Measurements from ENCODE around the gene DCAF12. TPM values are rescaled to one million over a fixed set of nuclear protein-coding genes. Genes with fewer than 3 reads are reported as not detected.

The DCAF12 gene
- total and polyA plus RNA-seq, 2 of the 13 experiments (the other 11 are each of a cell fraction or from before 2014, with no cell fraction given) = 26.8 to 37.4 TPM

DNA sequence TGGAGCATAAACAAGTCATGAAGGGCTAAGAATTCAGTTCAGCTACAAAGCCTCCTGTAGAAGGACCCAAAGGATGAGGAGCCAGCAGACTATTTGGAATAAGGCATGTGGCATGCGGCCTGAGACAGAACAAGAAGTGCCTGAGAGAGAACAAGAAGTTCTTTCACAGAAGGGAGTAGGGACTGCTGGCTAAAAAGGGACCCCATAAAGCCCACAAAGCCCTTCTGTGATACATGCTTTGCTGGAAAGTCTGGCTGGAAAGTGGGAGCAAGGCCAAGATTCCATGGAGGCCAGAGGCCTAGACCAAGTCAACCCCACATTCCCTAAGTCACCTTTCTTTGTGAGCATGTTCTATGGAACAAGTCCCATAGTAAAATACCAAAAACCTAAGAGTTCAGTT, 41.9 kb downstream of the DCAF12 start:
- in situ Hi-C loops (cut with HindIII; ENCODE audit: extremely low pct_ligation_motif_present, low pct_unique_long_range_greater_than_20kb) (no loop called here), intact Hi-C loops (cut with micrococcal nuclease; ENCODE audit: unreplicated experiment) (no loop called here)
- Histone ChIP-seq H3K4me1 (ENCODE audit: insufficient read depth, low read length) (no peaks in the 10 kb centered on the region), H2AFZ (ENCODE audit: low read length) (no peak overlapping the region), H3K9me3 (ENCODE audit: low read length) (no peaks in the 10 kb centered on the region), H3K9ac (ENCODE audit: insufficient read depth, low read depth, low read length) (no peak overlapping the region), H3K27me3 (ENCODE audit: control insufficient read depth in 1 of 2, insufficient read depth in 2 of 2, low read length in 2 of 2) (no peaks in the 10 kb centered on the region), H3K4me2 (ENCODE audit: low read depth, low read length) (no peak overlapping the region), H3K79me2 (ENCODE audit: insufficient read depth, low read length) (no peaks in the 10 kb centered on the region), H3K4me3 (replicated peaks in 1 of 3; ENCODE audit: insufficient read depth in 1 of 3, low read depth in 2 of 3, low read length in 3 of 3) (no peak overlapping the region), H3K27ac (ENCODE audit: extremely low read length, insufficient read depth, low read length) (no peak overlapping the region), H3K36me3 (replicated peaks in 1 of 2; ENCODE audit: control insufficient read depth in 1 of 2, insufficient read depth in 2 of 2, low read length in 2 of 2) (peaks cover 18 to 33% of the 10 kb centered on the region in 2 experiments; a peak in 4 of 5 replicates), H4K20me1 (ENCODE audit: insufficient read depth, low read length) (no peaks in the 10 kb centered on the region)
- DNase-seq (ENCODE audit: low spot score) (no peak), FAIRE-seq (no peak), ATAC-seq (no peak)
- TF ChIP-seq ATF7-NPFF (CRISPR knock-in tag; IDR thresholded peaks at IDR 0.05; ENCODE audit: low read depth) (no peak), ZC3H13 (CRISPR knock-in tag; IDR thresholded peaks at IDR 0.05) (no peak), NR3C1 (CRISPR knock-in tag; IDR thresholded peaks at IDR 0.05) (no peak), FOXA3 (CRISPR knock-in tag; IDR thresholded peaks at IDR 0.05) (no peak), FOXP1 (IDR thresholded peaks at IDR 0.05) (no peak), FOXP1 (CRISPR knock-in tag; IDR thresholded peaks at IDR 0.05) (no peak), ZNF33B (CRISPR knock-in tag; IDR thresholded peaks at IDR 0.05) (no peak), MIER3 (CRISPR knock-in tag; IDR thresholded peaks at IDR 0.05; ENCODE audit: borderline replicate concordance) (no peak)
- TF ChIP-seq, protein P1, sequence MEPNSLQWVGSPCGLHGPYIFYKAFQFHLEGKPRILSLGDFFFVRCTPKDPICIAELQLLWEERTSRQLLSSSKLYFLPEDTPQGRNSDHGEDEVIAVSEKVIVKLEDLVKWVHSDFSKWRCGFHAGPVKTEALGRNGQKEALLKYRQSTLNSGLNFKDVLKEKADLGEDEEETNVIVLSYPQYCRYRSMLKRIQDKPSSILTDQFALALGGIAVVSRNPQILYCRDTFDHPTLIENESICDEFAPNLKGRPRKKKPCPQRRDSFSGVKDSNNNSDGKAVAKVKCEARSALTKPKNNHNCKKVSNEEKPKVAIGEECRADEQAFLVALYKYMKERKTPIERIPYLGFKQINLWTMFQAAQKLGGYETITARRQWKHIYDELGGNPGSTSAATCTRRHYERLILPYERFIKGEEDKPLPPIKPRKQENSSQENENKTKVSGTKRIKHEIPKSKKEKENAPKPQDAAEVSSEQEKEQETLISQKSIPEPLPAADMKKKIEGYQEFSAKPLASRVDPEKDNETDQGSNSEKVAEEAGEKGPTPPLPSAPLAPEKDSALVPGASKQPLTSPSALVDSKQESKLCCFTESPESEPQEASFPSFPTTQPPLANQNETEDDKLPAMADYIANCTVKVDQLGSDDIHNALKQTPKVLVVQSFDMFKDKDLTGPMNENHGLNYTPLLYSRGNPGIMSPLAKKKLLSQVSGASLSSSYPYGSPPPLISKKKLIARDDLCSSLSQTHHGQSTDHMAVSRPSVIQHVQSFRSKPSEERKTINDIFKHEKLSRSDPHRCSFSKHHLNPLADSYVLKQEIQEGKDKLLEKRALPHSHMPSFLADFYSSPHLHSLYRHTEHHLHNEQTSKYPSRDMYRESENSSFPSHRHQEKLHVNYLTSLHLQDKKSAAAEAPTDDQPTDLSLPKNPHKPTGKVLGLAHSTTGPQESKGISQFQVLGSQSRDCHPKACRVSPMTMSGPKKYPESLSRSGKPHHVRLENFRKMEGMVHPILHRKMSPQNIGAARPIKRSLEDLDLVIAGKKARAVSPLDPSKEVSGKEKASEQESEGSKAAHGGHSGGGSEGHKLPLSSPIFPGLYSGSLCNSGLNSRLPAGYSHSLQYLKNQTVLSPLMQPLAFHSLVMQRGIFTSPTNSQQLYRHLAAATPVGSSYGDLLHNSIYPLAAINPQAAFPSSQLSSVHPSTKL (CRISPR knock-in tag; IDR thresholded peaks at IDR 0.05) = no peak
- TF ChIP-seq, protein P2, sequence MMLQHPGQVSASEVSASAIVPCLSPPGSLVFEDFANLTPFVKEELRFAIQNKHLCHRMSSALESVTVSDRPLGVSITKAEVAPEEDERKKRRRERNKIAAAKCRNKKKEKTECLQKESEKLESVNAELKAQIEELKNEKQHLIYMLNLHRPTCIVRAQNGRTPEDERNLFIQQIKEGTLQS (CRISPR knock-in tag; IDR thresholded peaks at IDR 0.05) = no peak
- TF ChIP-seq, protein P3, sequence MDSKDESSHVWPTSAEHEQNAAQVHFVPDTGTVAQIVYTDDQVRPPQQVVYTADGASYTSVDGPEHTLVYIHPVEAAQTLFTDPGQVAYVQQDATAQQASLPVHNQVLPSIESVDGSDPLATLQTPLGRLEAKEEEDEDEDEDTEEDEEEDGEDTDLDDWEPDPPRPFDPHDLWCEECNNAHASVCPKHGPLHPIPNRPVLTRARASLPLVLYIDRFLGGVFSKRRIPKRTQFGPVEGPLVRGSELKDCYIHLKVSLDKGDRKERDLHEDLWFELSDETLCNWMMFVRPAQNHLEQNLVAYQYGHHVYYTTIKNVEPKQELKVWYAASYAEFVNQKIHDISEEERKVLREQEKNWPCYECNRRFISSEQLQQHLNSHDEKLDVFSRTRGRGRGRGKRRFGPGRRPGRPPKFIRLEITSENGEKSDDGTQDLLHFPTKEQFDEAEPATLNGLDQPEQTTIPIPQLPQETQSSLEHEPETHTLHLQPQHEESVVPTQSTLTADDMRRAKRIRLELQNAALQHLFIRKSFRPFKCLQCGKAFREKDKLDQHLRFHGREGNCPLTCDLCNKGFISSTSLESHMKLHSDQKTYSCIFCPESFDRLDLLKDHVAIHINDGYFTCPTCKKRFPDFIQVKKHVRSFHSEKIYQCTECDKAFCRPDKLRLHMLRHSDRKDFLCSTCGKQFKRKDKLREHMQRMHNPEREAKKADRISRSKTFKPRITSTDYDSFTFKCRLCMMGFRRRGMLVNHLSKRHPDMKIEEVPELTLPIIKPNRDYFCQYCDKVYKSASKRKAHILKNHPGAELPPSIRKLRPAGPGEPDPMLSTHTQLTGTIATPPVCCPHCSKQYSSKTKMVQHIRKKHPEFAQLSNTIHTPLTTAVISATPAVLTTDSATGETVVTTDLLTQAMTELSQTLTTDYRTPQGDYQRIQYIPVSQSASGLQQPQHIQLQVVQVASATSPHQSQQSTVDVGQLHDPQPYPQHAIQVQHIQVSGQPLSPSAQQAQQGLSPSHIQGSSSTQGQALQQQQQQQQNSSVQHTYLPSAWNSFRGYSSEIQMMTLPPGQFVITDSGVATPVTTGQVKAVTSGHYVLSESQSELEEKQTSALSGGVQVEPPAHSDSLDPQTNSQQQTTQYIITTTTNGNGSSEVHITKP (CRISPR knock-in tag; IDR thresholded peaks at IDR 0.05; ENCODE audit: low read depth) = no peak
- ChIA-PET CTCF (ENCODE audit: low intra/inter-chr PET ratio, low total read pairs) (no interaction called here), POLR2A (no interaction called here)
- WGBS (ENCODE audit: low lambda C conversion rate) = 47% methylated on average over 1 of the region's 1 CpG
- BruUV-seq (replicated peaks) = no TSS peak
